Astrocyte (in vitro differentiated cells and primary cell): Measurements from ENCODE around the gene NFIA. TPM values are rescaled to one million over a fixed set of nuclear protein-coding genes. Genes with fewer than 3 reads are reported as not detected.

ENCODE experiments used
- DNase-seq: peaks from one replicate; pipeline ENCODE4 v3.0.0-alpha.2; 2010; ENCODE audit warnings: low read depth
- FAIRE-seq: peaks from 2 replicates; lab custom pipeline; 2011; peaks lifted over from hg19 to GRCh38; lab: Jason Lieb, UNC
- H2AFZ ChIP-seq: 2 replicates; pipeline ENCODE4 v1.6.0; 2012; ENCODE audit warnings: low read depth, low read length, inconsistent platforms
- H3K27ac ChIP-seq: 2 replicates; pipeline ENCODE4 v1.5.1; 2011; ENCODE audit warnings: low read depth, low read length, inconsistent platforms
- H3K27me3 ChIP-seq: 2 replicates; pipeline ENCODE4 v1.6.0; 2011; ENCODE audit warnings: low read length, inconsistent platforms; ENCODE audit not compliant: insufficient read depth
- H3K36me3 ChIP-seq: 2 replicates; pipeline ENCODE4 v1.5.1; 2011; ENCODE audit warnings: low read length, inconsistent platforms; ENCODE audit not compliant: insufficient read depth
- H3K4me1 ChIP-seq: 2 replicates; pipeline ENCODE4 v1.5.1; 2011; ENCODE audit warnings: low read length, inconsistent platforms; ENCODE audit not compliant: insufficient read depth
- H3K4me2 ChIP-seq: 2 replicates; pipeline ENCODE4 v1.6.0; 2012; ENCODE audit warnings: low read length, inconsistent platforms
- H3K4me3 ChIP-seq: 2 replicates; pipeline ENCODE4 v1.5.1; 2011; ENCODE audit warnings: low read depth, mild to moderate bottlenecking, low read length, inconsistent platforms; ENCODE audit not compliant: insufficient read depth
- H3K79me2 ChIP-seq: 2 replicates; pipeline ENCODE4 v1.6.0; 2012; ENCODE audit warnings: mild to moderate bottlenecking, low read length, inconsistent platforms; ENCODE audit not compliant: insufficient read depth
- H3K9ac ChIP-seq: 2 replicates; pipeline ENCODE4 v1.6.0; 2012; ENCODE audit warnings: mild to moderate bottlenecking, low read length, inconsistent platforms
- H3K9me3 ChIP-seq: 2 replicates; pipeline ENCODE4 v1.5.1; 2012; ENCODE audit warnings: low read depth, mild to moderate bottlenecking, low read length, inconsistent platforms; ENCODE audit not compliant: insufficient read depth
- H4K20me1 ChIP-seq: 2 replicates; pipeline ENCODE4 v1.6.0; 2012; ENCODE audit warnings: low read length, inconsistent platforms; ENCODE audit not compliant: insufficient read depth
- H3K27ac Mint-ChIP-seq: one replicate; pipeline ENCODE4 v1.8.0; 2021; ENCODE audit warnings: mild to moderate bottlenecking, mixed read lengths; ENCODE audit not compliant: unreplicated experiment
- H3K27me3 Mint-ChIP-seq: one replicate; pipeline ENCODE4 v1.8.0; 2021; ENCODE audit warnings: low read depth, mixed read lengths; ENCODE audit not compliant: unreplicated experiment
- H3K36me3 Mint-ChIP-seq: one replicate; pipeline ENCODE4 v1.8.0; 2021; ENCODE audit warnings: low read depth, mixed read lengths; ENCODE audit not compliant: unreplicated experiment
- H3K4me1 Mint-ChIP-seq: one replicate; pipeline ENCODE4 v1.8.0; 2021; ENCODE audit warnings: low read depth, mixed read lengths; ENCODE audit not compliant: unreplicated experiment
- H3K4me3 Mint-ChIP-seq: one replicate; pipeline ENCODE4 v1.8.0; 2021; ENCODE audit warnings: mild to moderate bottlenecking, moderate library complexity, mixed read lengths; ENCODE audit not compliant: unreplicated experiment
- H3K9me3 Mint-ChIP-seq: one replicate; pipeline ENCODE4 v1.8.0; 2021; ENCODE audit warnings: mild to moderate bottlenecking, mixed read lengths; ENCODE audit not compliant: unreplicated experiment
- EZH2 ChIP-seq: IDR thresholded peaks from 2 replicates; pipeline ENCODE4 v1.6.1; 2012; ENCODE audit warnings: mild to moderate bottlenecking, low read length, inconsistent platforms; ENCODE audit not compliant: insufficient read depth
- total RNA-seq: library from RNA; stranded (reverse); gene quantifications from 2 replicates; pipeline ENCODE4 v1.2.1, GENCODE V29; 2021
- TF ChIP-seq, protein P1 (sequence below): IDR thresholded peaks from 2 replicates; pipeline ENCODE4 v1.5.1; 2011; ENCODE audit warnings: low read depth, mild to moderate bottlenecking, inconsistent platforms, low read length, moderate library complexity; ENCODE audit not compliant: insufficient read depth

Gene NFIA
- total RNA-seq, 1 donor from 2014 or later: 4.6 TPM

DNA sequence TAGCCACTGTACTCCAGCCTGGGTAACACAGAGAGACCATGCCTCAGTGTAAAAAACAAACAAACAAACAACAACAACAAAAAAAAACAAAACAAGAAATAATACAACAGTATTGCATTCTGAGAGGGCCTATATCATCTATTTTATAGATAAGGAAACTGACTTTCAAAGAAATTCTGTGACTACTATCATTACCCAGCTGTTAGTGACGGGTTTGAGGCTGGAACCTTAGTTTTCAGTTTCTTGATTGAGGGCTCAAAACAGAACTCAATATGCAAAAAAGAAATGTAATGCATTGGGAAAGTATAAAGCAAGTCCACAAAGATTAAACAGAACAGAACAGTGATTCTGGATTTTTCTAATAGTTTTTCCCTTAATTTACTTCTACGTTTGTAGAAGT is 149.4 kb downstream of the NFIA start:
- H4K20me1 ChIP-seq: peaks cover 8% of the 10 kb centered on the region
- H3K9ac ChIP-seq: no peak overlapping the region
- no peaks in the 10 kb centered on the region for H3K4me1 ChIP-seq
- H3K27me3 Mint-ChIP-seq: peaks cover 8% of the 10 kb centered on the region
- H3K36me3 ChIP-seq: no peaks in the 10 kb centered on the region
- peaks cover 10% of the 10 kb centered on the region for H3K27me3 ChIP-seq
- no peak overlapping the region for H3K4me3 Mint-ChIP-seq
- FAIRE-seq: no peak
- no peaks in the 10 kb centered on the region for H3K9me3 ChIP-seq
- H3K4me2 ChIP-seq: no peak overlapping the region
- no peak for DNase-seq
- no peak overlapping the region for H2AFZ ChIP-seq
- no peaks in the 10 kb centered on the region for H3K36me3 Mint-ChIP-seq
- H3K9me3 Mint-ChIP-seq: no peaks in the 10 kb centered on the region
- H3K27ac Mint-ChIP-seq: no peak overlapping the region
- no peaks in the 10 kb centered on the region for H3K79me2 ChIP-seq
- H3K4me1 Mint-ChIP-seq: no peaks in the 10 kb centered on the region
- H3K4me3 ChIP-seq: no peak overlapping the region
- no peak overlapping the region for H3K27ac ChIP-seq
- TF ChIP-seq EZH2: no peak
- TF ChIP-seq, protein P1, sequence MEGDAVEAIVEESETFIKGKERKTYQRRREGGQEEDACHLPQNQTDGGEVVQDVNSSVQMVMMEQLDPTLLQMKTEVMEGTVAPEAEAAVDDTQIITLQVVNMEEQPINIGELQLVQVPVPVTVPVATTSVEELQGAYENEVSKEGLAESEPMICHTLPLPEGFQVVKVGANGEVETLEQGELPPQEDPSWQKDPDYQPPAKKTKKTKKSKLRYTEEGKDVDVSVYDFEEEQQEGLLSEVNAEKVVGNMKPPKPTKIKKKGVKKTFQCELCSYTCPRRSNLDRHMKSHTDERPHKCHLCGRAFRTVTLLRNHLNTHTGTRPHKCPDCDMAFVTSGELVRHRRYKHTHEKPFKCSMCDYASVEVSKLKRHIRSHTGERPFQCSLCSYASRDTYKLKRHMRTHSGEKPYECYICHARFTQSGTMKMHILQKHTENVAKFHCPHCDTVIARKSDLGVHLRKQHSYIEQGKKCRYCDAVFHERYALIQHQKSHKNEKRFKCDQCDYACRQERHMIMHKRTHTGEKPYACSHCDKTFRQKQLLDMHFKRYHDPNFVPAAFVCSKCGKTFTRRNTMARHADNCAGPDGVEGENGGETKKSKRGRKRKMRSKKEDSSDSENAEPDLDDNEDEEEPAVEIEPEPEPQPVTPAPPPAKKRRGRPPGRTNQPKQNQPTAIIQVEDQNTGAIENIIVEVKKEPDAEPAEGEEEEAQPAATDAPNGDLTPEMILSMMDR: no peak

DNA sequence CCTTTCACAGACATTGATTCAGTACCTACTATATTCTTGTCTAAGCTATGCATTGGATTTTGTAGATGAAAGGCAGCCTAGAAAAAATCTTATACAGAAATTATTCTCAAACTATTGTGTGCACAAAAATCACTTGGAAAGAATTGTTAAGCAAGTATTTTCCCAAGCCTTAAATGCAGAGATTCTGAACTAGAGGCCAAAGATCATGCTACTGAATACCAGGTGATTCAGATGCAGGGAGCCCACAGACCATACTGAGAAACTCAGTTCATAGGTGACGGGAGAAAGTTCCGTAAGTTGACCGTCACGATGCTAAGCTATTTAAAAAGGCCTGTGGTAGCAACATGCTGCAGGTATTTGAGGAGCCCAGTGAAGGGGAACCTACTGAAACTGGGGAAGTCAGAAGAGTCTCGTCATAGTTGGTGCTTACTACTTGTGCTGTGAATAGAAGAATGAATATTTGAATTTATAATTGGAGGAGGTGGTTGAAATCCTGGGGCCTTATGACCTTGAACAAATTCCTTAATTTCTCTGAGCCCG is 150.8 kb downstream of the NFIA start:
- Histone ChIP-seq H3K4me1 (no peaks in the 10 kb centered on the region), H4K20me1 (peaks cover 5% of the 10 kb centered on the region), H3K9ac (no peak overlapping the region), H3K4me2 (no peak overlapping the region), H3K4me3 (no peak overlapping the region), H3K9me3 (no peaks in the 10 kb centered on the region), H3K27ac (no peak overlapping the region), H3K27me3 (peaks cover 7% of the 10 kb centered on the region), H3K36me3 (no peaks in the 10 kb centered on the region), H3K79me2 (no peaks in the 10 kb centered on the region), H2AFZ (no peak overlapping the region)
- Mint-ChIP-seq H3K27me3 (peaks cover 8% of the 10 kb centered on the region), H3K4me3 (no peak overlapping the region), H3K27ac (no peak overlapping the region), H3K9me3 (no peaks in the 10 kb centered on the region), H3K4me1 (peaks cover under 1% of the 10 kb centered on the region), H3K36me3 (no peaks in the 10 kb centered on the region)
- FAIRE-seq: no peak
- DNase-seq: no peak
- no peak for TF ChIP-seq EZH2
- TF ChIP-seq, protein P1: no peak

DNA sequence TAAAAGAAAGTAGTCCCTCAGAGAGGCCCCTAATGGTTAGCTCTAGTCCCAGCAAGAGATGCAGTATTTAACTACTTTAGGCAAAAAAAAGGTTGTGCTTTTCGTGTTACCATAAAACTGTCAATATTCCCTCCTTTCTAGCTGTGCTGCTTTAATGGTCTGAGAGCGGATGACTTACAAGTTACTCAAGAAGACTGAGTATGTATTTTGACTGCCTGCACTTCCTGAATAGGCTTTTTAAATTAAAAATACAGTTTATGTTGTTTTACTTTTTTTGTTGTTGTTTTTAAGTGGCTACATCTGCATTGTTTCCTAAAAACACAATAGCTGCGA is 152.2 kb downstream of the NFIA start:
- peaks cover 5% of the 10 kb centered on the region for H4K20me1 ChIP-seq
- H2AFZ ChIP-seq: no peak overlapping the region
- H3K36me3 Mint-ChIP-seq: no peaks in the 10 kb centered on the region
- H3K27ac ChIP-seq: no peak overlapping the region
- no peaks in the 10 kb centered on the region for H3K79me2 ChIP-seq
- no peaks in the 10 kb centered on the region for H3K9me3 ChIP-seq
- no peaks in the 10 kb centered on the region for H3K9me3 Mint-ChIP-seq
- H3K9ac ChIP-seq: no peak overlapping the region
- no peak overlapping the region for H3K27ac Mint-ChIP-seq
- no peak overlapping the region for H3K4me3 ChIP-seq
- H3K27me3 Mint-ChIP-seq: peaks cover 8% of the 10 kb centered on the region
- H3K4me1 Mint-ChIP-seq: peaks cover 5% of the 10 kb centered on the region
- no peaks in the 10 kb centered on the region for H3K4me1 ChIP-seq
- DNase-seq (no peak), FAIRE-seq (no peak)
- peaks cover 10% of the 10 kb centered on the region for H3K27me3 ChIP-seq
- H3K36me3 ChIP-seq: no peaks in the 10 kb centered on the region
- no peak overlapping the region for H3K4me2 ChIP-seq
- no peak for TF ChIP-seq EZH2
- no peak overlapping the region for H3K4me3 Mint-ChIP-seq
